Esophagus muscularis mucosa (tissue), 3 donors: Measurements from ENCODE around the gene TPGS2.

Experiments used
- CTCF ChIP-seq, 3 experiments: fragments of 200-600 bp in 2 of 3; fragments of 450-650 bp in 1 of 3; sonication (generic) in 2 of 3; IDR thresholded peaks; one replicate each; pipeline ENCODE4 v1.5.1; 2017 to 2019; ENCODE audit warnings: antibody characterized with exemption in 3 of 3, mild to moderate bottlenecking in 2 of 3, moderate library complexity in 1 of 3
- POLR2A ChIP-seq: fragments of 450-650 bp; IDR thresholded peaks from one replicate; pipeline ENCODE4 v1.6.1; 2017; ENCODE audit warnings: antibody characterized with exemption, moderate library complexity, mild to moderate bottlenecking, low read depth
- POLR2AphosphoS5 ChIP-seq, 2 donors: sonication (generic); formaldehyde crosslinking; IDR thresholded peaks; one replicate each; pipeline ENCODE4 v1.6.1; 2017; ENCODE audit warnings: antibody characterized with exemption in 2 of 2

GRCh38 chr18:36761186-36761698, 67.6 kb downstream of the TPGS2 start:
- TF ChIP-seq CTCF (IDR thresholded peaks at IDR 0.05) (no peak), POLR2AphosphoS5 (IDR thresholded peaks at IDR 0.05) (no peak), POLR2A (no peak)
